SK-N-SH (cell line): ENCODE measurements around the gene PPCS. TPM values are rescaled to one million over a fixed set of nuclear protein-coding genes. Genes with fewer than 3 reads are reported as not detected.

Experiments used
- CTCF ChIA-PET: fragments of 300-600, 350-600 bp; formaldehyde crosslinking; extraction: SDS; loops from one replicate; lab custom pipeline; 2021; lab: Yijun Ruan, JAX
- POLR2A ChIA-PET: fragments of 350-600 bp; sonication (Branson Sonifier 250); formaldehyde crosslinking; extraction: SDS; loops from one replicate; lab custom pipeline; 2020; ENCODE audit warnings: antibody characterized with exemption, inconsistent platforms; lab: Yijun Ruan, JAX
- DNase-seq: peaks from one replicate; pipeline ENCODE4 v3.0.0; 2012
- H2AFZ ChIP-seq: fragments of 200-600 bp; sonication (generic); 2 replicates; pipeline ENCODE4 v1.8.1; 2016; ENCODE audit warnings: antibody characterized with exemption, mild to moderate bottlenecking, low read depth
- H3F3A ChIP-seq: fragments of 200-600 bp; sonication (generic); replicated peaks from 2 replicates; pipeline ENCODE3; 2016; ENCODE audit warnings: antibody characterized with exemption, mild to moderate bottlenecking; ENCODE audit not compliant: insufficient read depth
- H3K27ac ChIP-seq, 2 experiments: fragments of 200-500 bp in 1 of 2; fragments of 200-600 bp in 1 of 2; sonication (Bioruptor generic) in 1 of 2; sonication (generic), shearing (Covaris generic) in 1 of 2; 2 replicates each; pipeline versions ENCODE4 v1.5.1 to v1.6.1; 2014 to 2016; ENCODE audit warnings: low read depth in 2 of 2, inconsistent platforms in 1 of 2, low read length in 1 of 2, mild to moderate bottlenecking in 1 of 2, mixed read lengths in 1 of 2
- H3K27me3 ChIP-seq: fragments of 200-600 bp; sonication (generic), shearing (Covaris generic); 2 replicates; pipeline ENCODE4 v1.6.1; 2016; ENCODE audit warnings: mixed run types; ENCODE audit not compliant: insufficient read depth
- H3K36me3 ChIP-seq, 2 experiments: fragments of 200-500 bp in 1 of 2; fragments of 200-600 bp in 1 of 2; sonication (Bioruptor generic) in 1 of 2; sonication (generic) in 1 of 2; replicated peaks in 1 of 2; 2 replicates each; pipeline versions ENCODE3 to v1.5.1; 2014 to 2016; ENCODE audit warnings: low read length in 1 of 2, mild to moderate bottlenecking in 1 of 2; ENCODE audit not compliant: insufficient read depth in 2 of 2, control insufficient read depth in 1 of 2
- H3K4me1 ChIP-seq, 2 experiments: fragments of 200-500 bp in 1 of 2; fragments of 200-600 bp in 1 of 2; sonication (Bioruptor generic) in 1 of 2; sonication (generic), shearing (Covaris generic) in 1 of 2; 2 replicates each; pipeline versions ENCODE4 v1.5.1 to v1.6.1; 2014 to 2016; ENCODE audit warnings: low read depth in 1 of 2, low read length in 1 of 2, mixed run types in 1 of 2; ENCODE audit not compliant: insufficient read depth in 2 of 2, control insufficient read depth in 1 of 2
- H3K4me2 ChIP-seq: fragments of 200-600 bp; sonication (generic), shearing (Covaris generic); 2 replicates; pipeline ENCODE4 v1.6.1; 2017; ENCODE audit warnings: mixed run types
- H3K4me3 ChIP-seq, 2 experiments: fragments of 200-500 bp in 1 of 2; fragments of 200-600 bp in 1 of 2; sonication (Bioruptor generic) in 1 of 2; sonication (generic), shearing (Covaris generic) in 1 of 2; 2 replicates each; pipeline versions ENCODE4 v1.5.1 to v1.8.1; 2014 to 2016; ENCODE audit warnings: low read depth in 2 of 2, inconsistent platforms in 1 of 2, low read length in 1 of 2, mild to moderate bottlenecking in 1 of 2, mixed read lengths in 1 of 2, moderate library complexity in 1 of 2
- H3K79me2 ChIP-seq: fragments of 200-600 bp; sonication (generic); 2 replicates; pipeline ENCODE4 v1.8.1; 2017; ENCODE audit warnings: mild to moderate bottlenecking; ENCODE audit not compliant: insufficient read depth
- H3K9ac ChIP-seq: fragments of 200-600 bp; sonication (generic); 2 replicates; pipeline ENCODE4 v1.6.1; 2017; ENCODE audit warnings: mixed run types
- H3K9me2 ChIP-seq: fragments of 200-600 bp; sonication (generic); 2 replicates; pipeline ENCODE4 v1.6.1; 2017; ENCODE audit warnings: mixed run types
- H3K9me3 ChIP-seq: fragments of 200-600 bp; sonication (generic); 2 replicates; pipeline ENCODE4 v1.6.1; 2017; ENCODE audit warnings: mixed run types, mild to moderate bottlenecking, moderate library complexity
- H4K20me1 ChIP-seq: fragments of 200-600 bp; sonication (generic); 2 replicates; pipeline ENCODE4 v1.6.1; 2017; ENCODE audit warnings: mild to moderate bottlenecking, mixed run types; ENCODE audit not compliant: insufficient read depth
- CTCF ChIP-seq: fragments of 200-600 bp; sonication (generic); IDR thresholded peaks from 2 replicates; pipeline ENCODE4 v1.6.1; 2017; ENCODE audit warnings: antibody characterized with exemption, mild to moderate bottlenecking, moderate library complexity
- ELF1 ChIP-seq: IDR thresholded peaks from 2 replicates; pipeline ENCODE4 v1.4.0; 2012
- EP300 ChIP-seq, 2 experiments: IDR thresholded peaks; 2 replicates each; pipeline versions ENCODE4 v1.4.0 to v1.6.1; 2012; ENCODE audit warnings: borderline replicate concordance in 1 of 2, low read depth in 1 of 2, low read length in 1 of 2
- FOSL2 ChIP-seq: IDR thresholded peaks from 2 replicates; pipeline ENCODE4 v1.4.0; 2012; ENCODE audit warnings: low read depth, mild to moderate bottlenecking, moderate library complexity, borderline replicate concordance
- FOXM1 ChIP-seq: IDR thresholded peaks from 2 replicates; pipeline ENCODE4 v1.4.0; 2012; ENCODE audit warnings: low read depth, mild to moderate bottlenecking
- GABPA ChIP-seq: IDR thresholded peaks from 2 replicates; pipeline ENCODE4 v1.4.0; 2012; ENCODE audit warnings: low read depth, mild to moderate bottlenecking
- GATA2 ChIP-seq: sonication (generic); formaldehyde crosslinking; IDR thresholded peaks from 2 replicates; pipeline ENCODE4 v1.5.0; 2020; ENCODE audit warnings: mild to moderate bottlenecking, missing genetic modification reagents
- MEF2A ChIP-seq: IDR thresholded peaks from 2 replicates; pipeline ENCODE4 v1.4.0; 2012; ENCODE audit warnings: low read depth, borderline replicate concordance
- MXI1 ChIP-seq: IDR thresholded peaks from 2 replicates; pipeline ENCODE4 v1.6.1; 2012; ENCODE audit warnings: mild to moderate bottlenecking, low read depth, low read length, improper control_type of control experiment
- POLR2AphosphoS5 ChIP-seq: IDR thresholded peaks from 2 replicates; pipeline ENCODE4 v1.6.1; 2012; ENCODE audit warnings: low read depth, low read length
- RFX5 ChIP-seq: IDR thresholded peaks from 2 replicates; pipeline ENCODE4 v1.6.1; 2012; ENCODE audit warnings: mild to moderate bottlenecking, improper control_type of control experiment, low read length
- RXRA ChIP-seq: IDR thresholded peaks from 2 replicates; pipeline ENCODE4 v1.4.0; 2012; ENCODE audit warnings: low read depth, mild to moderate bottlenecking, borderline replicate concordance
- SIN3A ChIP-seq: IDR thresholded peaks from 2 replicates; pipeline ENCODE4 v1.6.1; 2012; ENCODE audit warnings: low read depth, mild to moderate bottlenecking, low read length, moderate library complexity, borderline replicate concordance
- SMC3 ChIP-seq: IDR thresholded peaks from 2 replicates; pipeline ENCODE4 v1.6.1; 2012; ENCODE audit warnings: low read depth, low read length, improper control_type of control experiment
- TCF12 ChIP-seq: IDR thresholded peaks from 2 replicates; pipeline ENCODE4 v1.4.0; 2012
- TEAD4 ChIP-seq: IDR thresholded peaks from 2 replicates; pipeline ENCODE4 v1.4.0; 2012; ENCODE audit warnings: mild to moderate bottlenecking, borderline replicate concordance; ENCODE audit not compliant: insufficient read depth
- USF1 ChIP-seq: IDR thresholded peaks from 2 replicates; pipeline ENCODE4 v1.4.0; 2012; ENCODE audit warnings: low read depth, borderline replicate concordance
- YY1 ChIP-seq: IDR thresholded peaks from 2 replicates; pipeline ENCODE4 v1.4.0; 2012; ENCODE audit warnings: low read depth, mild to moderate bottlenecking
- ZBTB33 ChIP-seq: IDR thresholded peaks from 2 replicates; pipeline ENCODE4 v1.4.0; 2012; ENCODE audit warnings: low read depth, borderline replicate concordance
- WGBS: methylation state at CpG from one replicate; pipeline ENCODE4 v1.1.6; 2017; ENCODE audit warnings: low lambda C conversion rate; 5-methylcytosine and 5-hydroxymethylcytosine counted together
- polyA plus RNA-seq, 3 experiments: library from polyadenylated mRNA; depleted of rRNA; stranded (reverse); fragments of >200 nt; gene quantifications; 2 replicates each; pipeline ENCODE4 v1.2.3, GENCODE V29; 2012

Gene PPCS
- polyA plus RNA-seq, 1 of the 3 experiments (the other 2 are of a cell fraction): 40.0 TPM

- TF ChIP-seq CTCF (no peak), USF1 (no peak), MEF2A (no peak), FOSL2 (no peak), SIN3A (no peak), FOXM1 (no peak), RXRA (no peak), GATA2 (CRISPR knock-in tag) (peak; percentile 28; the same call in 1 of the 2 replicates), GABPA (no peak), RFX5 (no peak), ELF1 (no peak), MXI1 (peak; percentile 75), ZBTB33 (no peak), TCF12 (peak; percentile 48; the same call in 1 of the 2 replicates), EP300 (IDR thresholded peaks at IDR 0.05; ENCODE audit: borderline replicate concordance in 1 of 2, low read depth in 1 of 2, low read length in 1 of 2) (peak in 1 of 2 experiments; percentile 26; a peak in 1 of 4 replicates), POLR2AphosphoS5 (peak; percentile 10; the same call in 1 of the 2 replicates), SMC3 (no peak), TEAD4 (no peak)
Observed at GRCh38 chr1:42420911-42421585, 35.3 kb upstream of the PPCS start (continued).

GRCh38 chr1:42422737-42423136 lies 33.6 kb upstream of the PPCS start:
- H4K20me1 ChIP-seq: no peaks in the 10 kb centered on the region
- H2AFZ ChIP-seq: no peak overlapping the region
- no peak for DNase-seq
- 77% methylated on average over 9 of the region's 9 CpGs for WGBS
- no peaks in the 10 kb centered on the region for H3K9me3 ChIP-seq
- no peaks in the 10 kb centered on the region for H3K36me3 ChIP-seq
- H3K79me2 ChIP-seq: no peaks in the 10 kb centered on the region
- no peaks in the 10 kb centered on the region; the same call in 1 of the 2 replicates for H3K27me3 ChIP-seq
- no peak for TF ChIP-seq YY1
- TF ChIP-seq FOXM1: no peak
- no peak overlapping the region for H3K27ac ChIP-seq
- ChIA-PET POLR2A (no interaction called here), CTCF (interaction anchor here (0.5 to 1.1 kb wide), 2 partner anchors 32 to 250 kb away, joined by 3 read pairs; no protein-coding TSS in a partner anchor)
- no peak overlapping the region for H3K4me2 ChIP-seq
- peaks cover 6 to 29% of the 10 kb centered on the region in 2 experiments; a peak in 3 of 4 replicates for H3K4me1 ChIP-seq
- H3K4me3 ChIP-seq: no peak overlapping the region
- H3F3A ChIP-seq: no peaks in the 10 kb centered on the region
- H3K9me2 ChIP-seq: no peaks in the 10 kb centered on the region
- no peak overlapping the region for H3K9ac ChIP-seq
